Body of pancreas (tissue), 4 donors: ENCODE measurements around the gene ZFAND4.

Experiments
- CTCF ChIP-seq, 7 experiments: fragments of 450-650 bp in 4 of 7; fragments of 200-600 bp in 3 of 7; sonication (generic) in 3 of 7; IDR thresholded peaks; one replicate each; pipeline ENCODE4 v1.5.1; 2016 to 2019; ENCODE audit warnings: antibody characterized with exemption in 7 of 7
- POLR2A ChIP-seq, 3 donors: fragments of 450-650 bp; IDR thresholded peaks; one replicate each; pipeline ENCODE4 v1.6.1; 2016; ENCODE audit warnings: antibody characterized with exemption in 3 of 3, mild to moderate bottlenecking in 2 of 3

GRCh38 chr10:45652511-45652910, 20.1 kb downstream of the ZFAND4 start:
- TF ChIP-seq CTCF (IDR thresholded peaks at IDR 0.05) (no peak), POLR2A (IDR thresholded peaks at IDR 0.05) (no peak)
